ENCODE measurements around the gene SNTA1.

DNA sequence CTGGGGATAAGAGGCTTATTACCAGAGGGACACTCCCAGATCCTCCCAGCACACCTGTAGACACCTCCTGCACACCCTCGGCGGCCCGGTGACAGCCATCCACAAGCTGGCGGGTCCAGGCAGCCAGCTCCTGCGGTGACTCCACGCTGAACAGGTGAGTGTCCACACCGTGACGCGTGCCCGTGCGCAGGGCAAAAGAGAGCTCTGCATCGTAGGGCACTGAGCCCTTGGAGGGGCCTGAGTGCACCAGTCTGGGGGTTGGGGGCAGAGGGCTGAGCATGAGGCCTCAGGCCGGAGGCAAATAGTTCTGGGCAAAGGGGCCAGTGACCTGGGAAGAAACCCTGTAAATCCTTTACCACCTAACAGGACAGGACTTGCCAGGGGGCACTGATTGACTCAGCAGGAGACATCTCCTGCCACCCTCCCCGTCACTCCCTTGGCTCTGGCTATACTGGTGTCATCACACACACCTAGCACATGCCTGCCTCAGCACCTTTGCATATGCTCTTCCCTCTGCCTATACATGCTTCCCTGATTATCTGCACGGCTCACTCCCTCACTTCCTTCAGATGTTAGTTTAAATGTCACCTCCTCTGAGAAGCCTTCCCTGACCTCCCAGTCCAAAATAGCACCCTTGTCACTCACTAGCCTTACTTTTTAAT lies 33.4 kb downstream of the SNTA1 start:
- TF ChIP-seq, protein P1, sequence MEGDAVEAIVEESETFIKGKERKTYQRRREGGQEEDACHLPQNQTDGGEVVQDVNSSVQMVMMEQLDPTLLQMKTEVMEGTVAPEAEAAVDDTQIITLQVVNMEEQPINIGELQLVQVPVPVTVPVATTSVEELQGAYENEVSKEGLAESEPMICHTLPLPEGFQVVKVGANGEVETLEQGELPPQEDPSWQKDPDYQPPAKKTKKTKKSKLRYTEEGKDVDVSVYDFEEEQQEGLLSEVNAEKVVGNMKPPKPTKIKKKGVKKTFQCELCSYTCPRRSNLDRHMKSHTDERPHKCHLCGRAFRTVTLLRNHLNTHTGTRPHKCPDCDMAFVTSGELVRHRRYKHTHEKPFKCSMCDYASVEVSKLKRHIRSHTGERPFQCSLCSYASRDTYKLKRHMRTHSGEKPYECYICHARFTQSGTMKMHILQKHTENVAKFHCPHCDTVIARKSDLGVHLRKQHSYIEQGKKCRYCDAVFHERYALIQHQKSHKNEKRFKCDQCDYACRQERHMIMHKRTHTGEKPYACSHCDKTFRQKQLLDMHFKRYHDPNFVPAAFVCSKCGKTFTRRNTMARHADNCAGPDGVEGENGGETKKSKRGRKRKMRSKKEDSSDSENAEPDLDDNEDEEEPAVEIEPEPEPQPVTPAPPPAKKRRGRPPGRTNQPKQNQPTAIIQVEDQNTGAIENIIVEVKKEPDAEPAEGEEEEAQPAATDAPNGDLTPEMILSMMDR (IDR thresholded peaks at IDR 0.05) = no peak
- TF ChIP-seq ZFX (IDR thresholded peaks at IDR 0.05; ENCODE audit: borderline replicate concordance) = no peak

Data from 22Rv1 (cell line).